Glomerular visceral epithelial cell (primary cell): ENCODE data around the gene KCNH1.
"Not testable (repeated sequence)": the region's sequence is repeated elsewhere in the genome, so short reads cannot be mapped to it uniquely, and the experiment has no call there.

Source experiments
- DNase-seq: peaks from one replicate; pipeline ENCODE4 v3.0.0-alpha.2; 2016; ENCODE audit errors: extremely low spot score

Gene KCNH1

DNA sequence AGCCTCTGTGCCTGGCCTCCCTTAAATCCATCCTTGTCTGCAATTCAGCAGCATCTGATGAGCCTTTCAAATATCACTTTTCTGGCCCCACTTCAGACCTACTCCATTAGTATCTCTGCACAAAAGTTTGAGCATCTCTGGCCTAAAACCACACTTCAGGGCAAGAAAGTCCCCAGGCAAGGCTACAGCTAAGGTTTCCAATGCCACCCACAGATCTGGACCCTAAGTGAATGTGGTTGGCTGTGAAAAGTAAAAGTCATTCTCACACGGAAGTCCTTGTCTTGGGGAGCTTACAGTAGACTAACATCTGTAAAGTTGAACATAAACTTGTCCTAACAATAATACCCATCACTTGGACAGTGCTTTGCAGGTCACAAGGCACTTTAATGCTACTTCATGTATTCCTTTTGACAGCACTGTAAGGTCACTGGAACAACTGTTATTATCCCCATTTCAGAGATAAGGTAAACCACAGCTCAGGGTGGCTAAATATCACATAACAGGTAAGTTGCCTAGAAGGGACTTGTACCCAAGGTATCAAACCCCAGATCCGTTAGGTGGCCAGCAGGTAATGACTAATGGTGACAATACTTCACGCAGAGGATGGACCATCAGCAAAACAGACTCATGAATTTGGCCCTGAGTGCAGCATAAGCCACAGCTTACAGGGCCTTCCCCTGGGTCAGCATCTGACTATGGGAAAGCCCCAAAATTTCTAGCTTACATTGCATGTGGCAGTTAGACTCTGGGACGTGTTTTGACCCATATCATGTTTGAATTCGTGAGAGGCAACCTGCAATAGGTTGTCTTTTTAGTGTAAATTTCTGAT, 449.3 kb downstream of the KCNH1 start:
- no peak for DNase-seq

DNA sequence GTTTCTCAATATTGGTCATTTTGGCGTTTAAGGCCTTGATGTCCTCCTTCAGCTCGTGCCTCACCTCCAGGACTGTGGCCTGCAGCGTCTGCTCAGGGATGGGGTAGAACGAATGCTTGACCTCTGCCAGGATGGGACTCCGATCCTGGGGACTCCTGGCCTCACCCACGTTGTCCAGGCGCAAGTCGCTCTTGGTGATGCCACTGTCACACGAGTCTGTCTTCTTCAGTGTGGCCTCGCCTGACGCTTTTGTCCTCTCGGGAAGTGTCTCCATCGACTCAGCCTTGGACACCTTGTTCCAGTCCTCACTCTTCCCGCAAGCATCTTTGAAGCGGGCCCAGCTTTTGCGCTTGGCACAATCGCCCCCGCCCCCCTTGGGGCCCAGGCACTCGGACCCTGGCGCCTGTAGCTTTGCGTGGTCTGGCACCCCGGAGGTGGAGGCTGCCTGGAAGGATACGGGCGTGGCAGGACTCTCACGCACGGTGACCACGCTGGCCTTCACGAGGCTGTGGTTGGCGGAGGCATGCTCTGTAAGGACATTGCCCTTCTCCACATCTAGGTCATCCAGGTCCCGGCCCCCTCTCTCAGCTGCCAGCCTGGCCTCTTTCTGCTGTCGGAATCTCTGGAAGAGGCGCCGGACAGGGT, 450.4 kb downstream of the KCNH1 start:
- no peak for DNase-seq

GRCh38 chr1:210681158-210681557, 452.8 kb downstream of the KCNH1 start:
- DNase-seq: peak; percentile 33

DNA sequence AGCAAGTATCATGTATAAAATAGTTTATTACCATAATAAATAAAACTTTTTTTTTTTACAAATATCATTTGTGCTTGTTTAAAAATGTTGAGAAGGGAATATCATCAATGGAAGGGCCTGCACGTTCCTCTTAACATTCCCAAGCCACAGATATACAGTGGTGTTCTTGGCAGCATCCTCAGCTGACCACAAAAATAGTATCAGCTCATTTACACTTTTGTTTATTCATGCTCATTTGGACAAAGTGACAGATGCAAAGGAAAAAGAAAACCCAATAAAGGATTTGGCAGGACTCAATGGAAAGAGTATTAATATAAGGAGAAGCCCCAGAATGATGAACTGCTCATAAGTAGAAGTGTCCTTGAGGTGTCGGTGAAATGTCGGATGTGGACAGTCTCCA, 455.6 kb downstream of the KCNH1 start:
- DNase-seq: no peak

GRCh38 chr1:210677533-210677932, 456.4 kb downstream of the KCNH1 start:
- DNase-seq: no peak

DNA sequence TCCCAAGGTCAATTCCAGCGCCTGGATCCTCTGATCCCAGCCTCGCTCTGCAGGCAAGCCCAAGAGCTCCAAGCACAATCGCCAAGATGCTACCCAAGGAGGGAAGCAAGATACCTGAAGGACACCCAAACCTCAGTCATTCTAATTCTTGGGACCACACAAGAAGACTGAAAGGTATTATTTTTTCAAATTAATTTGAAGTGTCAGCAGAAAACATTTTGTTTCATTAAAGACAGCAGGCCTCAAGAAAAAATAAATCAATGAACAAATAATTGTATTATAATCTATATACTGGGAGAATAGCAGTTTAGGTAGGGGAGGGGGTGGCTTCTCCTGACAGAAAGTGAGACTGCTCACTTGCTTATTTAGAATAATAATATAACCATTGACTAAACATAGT, 457.4 kb downstream of the KCNH1 start:
- no peak for DNase-seq

DNA sequence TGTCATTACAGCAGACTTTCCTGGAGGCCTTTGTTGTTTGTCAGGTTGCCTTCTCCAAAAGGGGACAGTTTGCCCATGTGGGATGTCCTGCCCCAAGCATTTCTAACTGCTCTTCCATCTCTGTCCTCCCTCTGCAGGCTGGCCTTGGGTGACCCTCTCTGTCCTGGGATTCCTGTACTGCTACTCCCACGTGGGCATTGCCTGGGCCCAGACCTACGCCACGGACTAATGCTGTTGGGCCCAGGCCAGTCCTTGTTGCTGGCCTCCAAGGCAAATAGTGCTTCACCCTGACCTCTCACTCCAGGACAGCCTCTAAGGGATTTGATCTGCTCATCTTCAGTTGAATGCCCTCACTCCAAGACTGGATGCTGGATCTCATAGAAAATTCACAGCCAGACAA, 459.8 kb downstream of the KCNH1 start:
- no peak for DNase-seq

- DNase-seq: no peak
These were observed 464.0 kb downstream of the KCNH1 start for GRCh38 chr1:210669951-210670350.

DNA sequence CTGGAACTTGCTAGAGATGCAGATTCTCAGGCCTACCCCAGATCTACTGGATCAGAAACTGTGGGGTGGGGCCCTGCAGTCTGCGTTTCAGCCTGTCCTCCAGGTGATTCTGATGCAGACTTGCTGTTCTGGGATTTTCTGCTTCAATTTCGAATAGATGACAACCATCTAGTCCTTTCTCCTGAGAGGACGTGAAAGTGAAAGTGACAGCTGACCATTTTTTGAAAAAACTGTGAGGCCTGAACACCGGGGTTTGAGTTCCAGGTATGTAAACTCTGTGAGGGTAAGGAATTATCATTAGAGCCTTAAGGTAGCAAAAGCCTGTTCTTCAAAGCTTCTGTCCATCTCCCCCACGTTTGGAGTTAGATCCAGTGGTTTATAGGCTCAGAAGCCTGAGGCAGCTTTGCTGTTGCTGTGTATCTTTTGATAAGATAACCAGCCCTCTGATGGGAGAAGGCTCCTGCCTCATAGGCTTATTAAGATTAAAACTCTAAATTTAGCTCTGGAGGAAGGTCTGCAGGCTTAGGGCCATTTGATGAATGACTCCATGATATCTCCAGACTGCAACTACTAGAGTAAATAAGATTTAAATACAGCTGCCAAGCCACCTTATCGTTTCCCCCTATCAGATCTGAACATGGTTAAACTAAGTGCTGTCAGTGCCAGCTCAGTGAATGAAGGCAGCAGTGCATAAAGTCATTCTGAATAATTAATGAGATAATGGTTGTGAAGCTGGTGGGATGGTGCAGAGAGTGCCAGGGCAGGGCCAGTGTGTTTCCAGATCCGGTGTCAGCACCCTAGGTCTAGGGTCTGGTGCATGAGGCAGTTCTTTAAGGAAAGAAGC, 470.0 kb downstream of the KCNH1 start:
- no peak for DNase-seq

DNA sequence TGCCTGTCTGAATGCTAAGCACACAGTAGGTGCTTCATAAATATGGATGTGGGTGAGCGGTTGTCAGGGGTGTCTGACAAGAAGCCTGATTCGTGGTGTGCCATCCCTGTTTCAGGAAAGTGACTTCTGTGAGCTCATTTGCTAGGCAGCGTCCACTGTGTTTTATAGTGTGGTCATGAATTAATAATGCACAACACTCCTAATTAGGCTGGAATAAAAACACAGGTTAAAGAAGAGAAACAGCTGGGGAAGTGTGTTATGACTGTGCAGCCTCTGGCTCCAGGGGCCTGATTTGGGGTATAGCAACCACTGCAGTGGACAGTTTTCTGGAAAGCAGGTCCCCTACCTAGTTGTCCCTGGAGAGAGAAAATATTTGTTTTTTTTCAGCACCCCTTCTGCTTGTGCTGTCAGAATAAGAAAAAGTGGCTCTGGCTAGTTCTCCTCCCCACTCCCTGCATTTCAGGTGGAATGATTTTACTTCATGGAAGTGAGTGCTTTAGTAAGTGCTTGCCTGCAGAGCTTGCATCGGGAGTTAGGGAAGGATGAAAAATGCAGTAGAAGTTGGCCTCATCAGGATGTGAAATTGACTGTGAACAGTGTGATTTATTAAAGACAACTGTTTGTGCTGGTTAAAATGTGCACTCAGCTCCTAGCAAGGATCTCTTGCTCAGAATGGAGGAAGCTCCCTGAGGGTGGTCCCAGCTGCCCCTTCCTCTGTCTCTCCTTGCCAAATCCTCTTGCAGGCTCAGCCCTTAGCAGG, 471.5 kb downstream of the KCNH1 start:
- no peak for DNase-seq

GRCh38 chr1:210661520-210661919, 472.4 kb downstream of the KCNH1 start:
- not testable (repeated sequence) for DNase-seq

DNA sequence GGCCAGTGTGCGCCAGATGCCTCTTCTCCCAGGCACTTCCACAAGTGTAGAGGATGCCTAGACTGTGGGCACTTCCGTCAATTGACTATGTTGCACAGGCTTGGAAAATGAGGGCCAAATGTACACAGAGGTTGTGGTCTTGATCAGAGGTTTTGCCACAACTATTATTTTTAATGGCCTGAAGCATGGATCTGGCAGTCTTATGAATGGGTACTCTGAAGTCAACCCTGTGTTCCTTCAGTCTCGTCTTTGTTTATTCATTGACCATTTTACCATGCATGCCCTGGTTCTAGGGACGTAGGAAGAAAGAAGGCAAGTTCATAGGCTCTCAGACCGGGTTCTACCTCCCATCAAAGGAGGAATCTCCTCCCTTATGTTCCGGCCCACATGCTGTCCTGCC, 476.1 kb downstream of the KCNH1 start:
- no peak for DNase-seq

GRCh38 chr1:210655511-210655910, 478.4 kb downstream of the KCNH1 start:
- no peak for DNase-seq

GRCh38 chr1:210654176-210654981, 479.6 kb downstream of the KCNH1 start:
- peak; percentile 32 for DNase-seq

DNA sequence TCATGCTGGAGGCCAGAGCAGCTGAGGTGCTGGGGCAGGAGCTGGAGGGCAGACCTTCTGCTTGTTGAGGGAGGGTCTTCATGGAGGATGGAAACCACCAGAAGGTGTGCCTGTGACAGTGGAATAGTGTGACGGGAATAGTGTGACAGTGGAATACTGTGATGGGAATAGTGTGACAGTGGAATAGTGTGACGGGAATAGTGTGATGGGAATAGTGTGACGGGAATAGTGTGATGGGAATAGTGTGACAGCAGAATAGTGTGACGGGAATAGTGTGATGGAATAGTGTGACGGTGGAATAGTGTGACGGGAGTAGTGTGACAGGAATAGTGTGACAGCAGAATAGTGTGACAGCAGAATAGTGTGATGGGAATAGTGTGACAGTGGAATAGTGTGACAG, 480.2 kb downstream of the KCNH1 start:
- peak; percentile 16 for DNase-seq

DNA sequence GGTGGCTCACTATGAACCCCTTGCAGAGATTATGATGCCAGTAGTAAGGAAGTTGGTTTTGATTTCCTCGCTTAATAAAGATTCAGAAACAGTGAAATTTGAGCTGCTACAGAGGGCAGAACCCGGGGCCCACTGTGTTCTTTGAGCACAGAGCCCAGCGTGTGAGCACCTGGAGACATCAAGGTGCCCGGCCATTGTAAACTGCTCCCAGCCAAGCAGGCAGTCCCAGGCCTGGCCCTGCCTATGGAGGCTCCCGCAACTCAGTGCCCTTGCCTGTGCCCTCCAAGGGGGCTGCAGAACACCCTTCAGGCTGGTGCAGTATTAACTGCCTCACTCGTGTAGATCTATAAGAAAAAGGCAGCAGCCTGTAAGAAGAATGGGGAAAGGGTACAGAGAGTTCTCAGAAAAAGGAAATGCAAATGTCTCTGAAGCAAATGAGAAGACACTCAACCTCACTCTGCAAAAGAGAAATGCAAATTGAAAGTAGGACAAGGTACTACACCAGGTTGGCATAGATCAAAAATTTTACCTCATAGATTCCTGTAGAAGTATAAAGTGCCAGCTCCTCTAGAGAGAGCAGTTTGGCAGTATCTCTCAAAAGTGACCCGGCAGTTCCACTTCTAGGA, 481.5 kb downstream of the KCNH1 start:
- no peak for DNase-seq

GRCh38 chr1:210650403-210650802, 483.5 kb downstream of the KCNH1 start:
- DNase-seq: no peak

GRCh38 chr1:210648588-210649269, 485.2 kb downstream of the KCNH1 start:
- DNase-seq: no peak

DNA sequence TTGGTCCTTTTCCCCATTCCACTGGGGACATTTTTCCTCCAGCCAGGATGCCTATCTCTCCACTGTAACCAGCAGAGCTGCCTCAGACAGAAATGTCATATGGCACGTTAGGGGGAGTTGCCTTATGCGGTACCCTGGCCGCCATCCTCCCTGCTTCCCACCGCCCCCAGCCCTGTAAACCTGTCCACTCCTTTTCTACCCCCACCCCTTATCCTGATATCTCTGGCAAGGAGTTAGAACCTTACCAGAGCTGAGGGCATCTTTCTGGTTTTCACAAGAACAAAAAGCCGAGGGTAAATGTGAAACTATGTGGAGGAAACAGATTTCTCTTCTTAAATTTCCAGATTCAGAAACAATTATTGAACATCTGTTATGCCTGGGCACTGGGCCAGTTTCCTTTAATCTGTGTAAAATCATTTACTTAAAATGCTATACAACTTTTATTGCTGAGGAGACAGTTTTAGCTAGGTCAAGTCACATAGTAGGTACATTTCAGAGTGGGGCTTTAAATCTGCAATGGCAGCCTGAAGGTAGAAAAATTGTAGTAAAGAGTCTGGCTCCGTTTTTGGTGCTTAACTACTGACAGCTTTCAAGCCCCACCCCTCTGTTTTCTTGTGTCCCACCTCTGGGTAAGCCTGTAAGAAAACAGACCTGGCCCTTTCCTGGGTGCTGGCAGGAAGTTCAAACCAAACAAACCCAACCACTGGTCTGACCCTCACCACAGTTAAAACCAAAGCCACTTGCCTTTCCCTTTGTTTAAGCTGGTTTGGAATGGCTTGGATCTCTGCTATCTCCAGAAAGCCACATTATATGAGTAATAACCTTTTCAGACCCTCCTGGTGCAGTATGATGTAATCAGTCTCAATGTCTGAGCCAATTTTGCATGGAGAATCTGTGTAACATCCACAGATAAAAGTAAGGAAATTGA, 486.3 kb downstream of the KCNH1 start:
- peak; percentile 77 for DNase-seq
